ENCODE results near the gene MYCN.
"Not testable (repeated sequence)": the region's sequence is repeated elsewhere in the genome, so short reads cannot be mapped to it uniquely, and the experiment has no call there.

The MYCN gene

GRCh38 chr2:15916336-15916735, 24.0 kb upstream of the MYCN start:
- no peak overlapping the region for H3K27ac ChIP-seq
- H4K20me1 ChIP-seq: no peaks in the 10 kb centered on the region
- H3K27me3 ChIP-seq: peaks cover 2% of the 10 kb centered on the region; the same call in 1 of the 2 replicates
- H3K4me3 ChIP-seq: no peak overlapping the region
- H3K9ac ChIP-seq: no peak overlapping the region
- TF ChIP-seq Cebpa-rat (IDR thresholded peaks at IDR 0.05): no peak
- no peaks in the 10 kb centered on the region for H3K36me3 ChIP-seq
- H3K4me1 ChIP-seq: peaks cover 5% of the 10 kb centered on the region; the same call in 1 of the 2 replicates
- no peaks in the 10 kb centered on the region for H3K9me3 ChIP-seq
- no peak overlapping the region for H3K4me2 ChIP-seq

GRCh38 chr2:15918761-15919356, 21.5 kb upstream of the MYCN start:
- Histone ChIP-seq H3K4me3 (no peak overlapping the region), H4K20me1 (no peaks in the 10 kb centered on the region), H3K4me1 (peaks cover 5% of the 10 kb centered on the region; the same call in 1 of the 2 replicates), H3K4me2 (no peak overlapping the region), H3K9me3 (no peaks in the 10 kb centered on the region), H3K27ac (no peak overlapping the region), H3K27me3 (peaks cover 2% of the 10 kb centered on the region; the same call in 1 of the 2 replicates), H3K9ac (no peak overlapping the region), H3K36me3 (no peaks in the 10 kb centered on the region)
- no peak for TF ChIP-seq Cebpa-rat (IDR thresholded peaks at IDR 0.05)

- Histone ChIP-seq H3K27me3 (peaks cover 2% of the 10 kb centered on the region; the same call in 1 of the 2 replicates), H3K9ac (no peak overlapping the region), H3K4me1 (peaks cover 5% of the 10 kb centered on the region; the same call in 1 of the 2 replicates), H3K36me3 (no peaks in the 10 kb centered on the region), H3K4me2 (peak overlapping the region; percentile 13; the same call in 1 of the 2 replicates), H4K20me1 (no peaks in the 10 kb centered on the region), H3K9me3 (no peaks in the 10 kb centered on the region), H3K4me3 (no peak overlapping the region), H3K27ac (no peak overlapping the region)
- no peak for TF ChIP-seq Cebpa-rat (IDR thresholded peaks at IDR 0.05)
Measured at GRCh38 chr2:15919716-15920434, 20.5 kb upstream of the MYCN start.

GRCh38 chr2:15920696-15921095, 19.7 kb upstream of the MYCN start:
- Histone ChIP-seq H3K4me2 (no peak overlapping the region), H4K20me1 (no peaks in the 10 kb centered on the region), H3K9ac (no peak overlapping the region), H3K9me3 (no peaks in the 10 kb centered on the region), H3K27me3 (peaks cover 2% of the 10 kb centered on the region; the same call in 1 of the 2 replicates), H3K4me3 (no peak overlapping the region), H3K27ac (no peak overlapping the region), H3K36me3 (no peaks in the 10 kb centered on the region), H3K4me1 (peaks cover 5% of the 10 kb centered on the region; the same call in 1 of the 2 replicates)
- TF ChIP-seq Cebpa-rat (IDR thresholded peaks at IDR 0.05): no peak

GRCh38 chr2:15923597-15923996, 16.8 kb upstream of the MYCN start:
- Histone ChIP-seq H3K27ac (no peak overlapping the region), H3K9me3 (no peaks in the 10 kb centered on the region), H3K4me1 (peaks cover 5% of the 10 kb centered on the region; the same call in 1 of the 2 replicates)

GRCh38 chr2:15925819-15926218, 14.5 kb upstream of the MYCN start:
- Histone ChIP-seq H3K4me1 (no peaks in the 10 kb centered on the region), H3K4me2 (no peak overlapping the region), H4K20me1 (no peaks in the 10 kb centered on the region), H3K4me3 (no peak overlapping the region), H3K9ac (no peak overlapping the region), H3K27me3 (no peaks in the 10 kb centered on the region), H3K9me3 (no peaks in the 10 kb centered on the region), H3K36me3 (no peaks in the 10 kb centered on the region), H3K27ac (no peak overlapping the region)
- no peak for TF ChIP-seq Cebpa-rat (IDR thresholded peaks at IDR 0.05)

More at GRCh38 chr2:15923597-15923996, 16.8 kb upstream of the MYCN start:
- H3K4me3 ChIP-seq: no peak overlapping the region
- H3K27me3 ChIP-seq: peaks cover 2% of the 10 kb centered on the region; the same call in 1 of the 2 replicates
- no peak for TF ChIP-seq Cebpa-rat (IDR thresholded peaks at IDR 0.05)
- no peak overlapping the region for H3K9ac ChIP-seq
- H3K4me2 ChIP-seq: no peak overlapping the region
- no peaks in the 10 kb centered on the region for H4K20me1 ChIP-seq
- no peaks in the 10 kb centered on the region for H3K36me3 ChIP-seq

GRCh38 chr2:15926252-15926651, 14.1 kb upstream of the MYCN start:
- Histone ChIP-seq H4K20me1 (no peaks in the 10 kb centered on the region), H3K27me3 (no peaks in the 10 kb centered on the region), H3K9me3 (no peaks in the 10 kb centered on the region), H3K4me3 (no peak overlapping the region), H3K36me3 (no peaks in the 10 kb centered on the region), H3K9ac (no peak overlapping the region), H3K4me2 (no peak overlapping the region), H3K27ac (no peak overlapping the region), H3K4me1 (no peaks in the 10 kb centered on the region)
- TF ChIP-seq Cebpa-rat (IDR thresholded peaks at IDR 0.05): no peak

- H3K27ac ChIP-seq: no peak overlapping the region
- no peaks in the 10 kb centered on the region for H4K20me1 ChIP-seq
- no peak overlapping the region for H3K4me3 ChIP-seq
- H3K4me1 ChIP-seq: no peaks in the 10 kb centered on the region
- H3K4me2 ChIP-seq: no peak overlapping the region
- no peaks in the 10 kb centered on the region for H3K36me3 ChIP-seq
- TF ChIP-seq Cebpa-rat (IDR thresholded peaks at IDR 0.05): no peak
- H3K9me3 ChIP-seq: no peaks in the 10 kb centered on the region
- H3K27me3 ChIP-seq: no peaks in the 10 kb centered on the region
- H3K9ac ChIP-seq: no peak overlapping the region
Measured at GRCh38 chr2:15927551-15928218, 12.7 kb upstream of the MYCN start.

GRCh38 chr2:15929008-15929407, 11.3 kb upstream of the MYCN start:
- H3K27ac ChIP-seq, H3K4me2 ChIP-seq, H3K9ac ChIP-seq, H3K9me3 ChIP-seq, H3K4me1 ChIP-seq, H3K36me3 ChIP-seq, H4K20me1 ChIP-seq, H3K4me3 ChIP-seq, H3K27me3 ChIP-seq: not testable (repeated sequence)

- H3K4me1 ChIP-seq: no peaks in the 10 kb centered on the region
- no peak overlapping the region for H3K4me3 ChIP-seq
- no peaks in the 10 kb centered on the region for H3K36me3 ChIP-seq
- H3K27me3 ChIP-seq: no peaks in the 10 kb centered on the region
- no peaks in the 10 kb centered on the region for H3K9me3 ChIP-seq
- H3K4me2 ChIP-seq: no peak overlapping the region
- no peaks in the 10 kb centered on the region for H4K20me1 ChIP-seq
- no peak overlapping the region for H3K27ac ChIP-seq
- H3K9ac ChIP-seq: no peak overlapping the region
- TF ChIP-seq Cebpa-rat (IDR thresholded peaks at IDR 0.05): no peak
Measured at GRCh38 chr2:15929861-15930260, 10.5 kb upstream of the MYCN start.
